Fibroblast of peridontal ligament (primary cell): ENCODE measurements around the gene HNRNPA2B1.
"Not testable (repeated sequence)": the region's sequence is repeated elsewhere in the genome, so short reads cannot be mapped to it uniquely, and the experiment has no call there.

Experiments used
- DNase-seq: peaks from one replicate; pipeline ENCODE4 v3.0.0-alpha.2; 2010; ENCODE audit errors: extremely low read depth

The HNRNPA2B1 gene

DNA sequence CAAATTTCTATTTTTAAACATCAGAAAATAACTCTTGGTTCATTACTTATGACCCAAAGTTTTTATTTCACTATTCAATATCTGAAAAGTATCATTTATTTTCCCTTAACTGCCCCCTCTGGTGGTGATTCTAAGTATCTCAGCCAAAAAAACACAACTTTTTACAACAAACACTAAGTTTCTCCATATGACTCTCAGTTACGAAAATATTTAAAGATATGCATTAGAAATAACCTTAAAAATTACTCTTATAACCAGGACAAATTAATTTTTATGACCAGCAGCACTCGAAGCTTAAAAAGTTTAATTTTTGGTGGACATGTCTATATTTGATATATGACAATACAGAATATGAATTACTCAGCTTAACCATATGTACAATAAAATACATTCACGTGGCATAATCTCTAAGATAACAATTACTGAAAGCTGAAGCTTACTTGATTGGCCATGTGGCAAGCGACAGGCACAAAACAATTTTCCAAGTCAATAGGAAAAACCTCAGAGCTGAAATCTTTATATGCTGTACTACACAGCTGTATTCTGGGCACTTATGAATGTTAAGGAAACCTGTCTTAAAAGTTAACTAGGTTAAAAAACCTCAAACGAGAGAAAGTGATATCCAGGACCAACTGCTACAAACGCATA lies 2.3 kb downstream of the HNRNPA2B1 start:
- DNase-seq = peak; percentile 65

DNA sequence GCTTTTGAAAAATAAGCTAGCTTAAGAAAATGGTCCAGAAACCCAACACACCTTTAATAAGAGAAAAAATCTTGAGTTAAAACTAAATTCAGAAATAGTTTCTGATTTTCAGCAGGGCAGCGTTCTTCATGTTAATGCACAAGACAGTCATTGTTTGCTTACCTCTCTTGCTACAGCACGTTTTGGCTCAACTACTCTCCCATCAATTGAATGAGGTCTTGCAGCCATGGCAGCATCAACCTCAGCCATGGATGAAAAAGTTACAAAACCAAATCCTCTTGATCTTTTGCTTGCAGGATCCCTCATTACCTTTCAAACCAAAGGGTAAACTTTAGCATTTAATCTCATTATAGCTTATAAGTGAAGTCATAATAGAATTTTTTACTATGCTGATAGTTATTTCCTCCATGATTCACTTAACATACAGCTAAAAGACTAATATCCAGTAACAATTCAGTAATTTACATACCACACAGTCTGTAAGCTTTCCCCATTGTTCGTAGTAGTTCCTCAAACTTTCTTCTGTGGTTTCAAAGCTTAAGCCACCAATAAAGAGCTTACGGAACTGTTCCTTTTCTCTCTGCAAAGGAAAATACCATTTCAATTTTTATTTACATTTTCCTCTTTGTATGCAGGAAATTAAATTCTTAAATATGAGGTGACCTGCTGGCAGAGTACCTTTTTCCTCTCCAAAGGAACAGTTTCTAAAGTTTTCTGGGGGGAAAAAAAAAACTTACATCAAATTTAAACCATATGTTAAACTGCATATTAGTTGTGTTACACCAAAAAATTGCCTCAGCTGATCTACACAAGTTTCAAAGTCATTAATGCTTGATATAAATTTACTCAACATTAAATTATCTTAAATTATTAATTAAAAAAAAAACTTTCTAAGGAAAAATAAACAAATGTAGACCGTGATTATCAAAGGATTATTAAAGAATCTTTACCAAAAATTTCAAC lies 3.1 kb downstream of the HNRNPA2B1 start:
- DNase-seq = no peak

DNA sequence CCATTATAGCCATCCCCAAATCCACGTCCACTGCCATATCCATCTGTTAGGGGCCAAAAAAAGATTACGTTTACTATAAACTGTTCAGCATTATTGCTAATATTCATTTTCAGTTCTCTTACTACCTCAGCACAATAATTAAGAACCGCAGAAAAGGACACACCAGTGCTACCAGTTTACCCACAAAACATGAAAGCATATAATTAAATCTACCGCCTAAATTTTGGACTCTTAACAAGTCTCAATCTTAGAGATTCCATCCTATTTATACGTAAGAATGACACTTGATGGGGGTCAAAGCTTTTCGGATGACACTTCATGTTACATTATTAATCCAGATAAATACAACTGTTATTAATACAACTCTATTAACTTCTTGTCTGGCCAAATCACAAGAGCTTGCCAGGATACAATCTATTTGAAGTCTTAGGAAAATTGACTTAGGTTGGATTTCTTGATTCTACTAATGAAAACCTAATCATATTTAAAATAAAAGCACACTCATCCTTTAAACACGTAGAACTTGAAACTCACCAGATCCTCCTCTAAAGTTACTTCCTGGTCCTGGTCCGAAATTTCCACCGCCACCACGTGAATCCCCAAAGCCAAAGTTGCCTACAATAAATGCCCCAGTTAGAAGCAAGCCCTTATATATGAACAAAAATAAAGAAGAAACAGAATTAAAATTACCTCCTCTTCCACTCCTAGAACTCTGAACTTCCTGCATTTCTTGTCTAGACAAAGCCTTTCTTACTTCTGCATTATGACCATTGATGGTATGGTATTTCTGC lies 4.5 kb downstream of the HNRNPA2B1 start:
- DNase-seq = no peak

DNA sequence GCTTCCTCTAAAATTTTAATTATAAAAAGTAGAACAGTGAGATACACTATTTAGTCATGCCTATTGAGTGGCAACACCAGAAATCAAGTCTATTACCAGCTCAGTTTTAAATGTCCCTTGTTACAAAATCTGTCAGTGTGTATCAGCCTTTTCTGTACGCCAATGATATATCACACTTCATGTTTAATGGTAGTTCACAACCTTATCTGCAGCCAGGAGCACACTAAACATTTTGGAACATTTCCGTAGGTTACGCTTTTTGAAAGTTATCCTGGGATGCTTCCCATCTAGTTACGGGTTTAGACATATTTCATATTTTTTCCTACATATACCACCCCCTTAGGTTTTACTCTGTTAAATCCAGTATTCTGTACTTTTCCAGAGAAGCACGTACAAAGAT lies 5.4 kb downstream of the HNRNPA2B1 start:
- DNase-seq = no peak

DNA sequence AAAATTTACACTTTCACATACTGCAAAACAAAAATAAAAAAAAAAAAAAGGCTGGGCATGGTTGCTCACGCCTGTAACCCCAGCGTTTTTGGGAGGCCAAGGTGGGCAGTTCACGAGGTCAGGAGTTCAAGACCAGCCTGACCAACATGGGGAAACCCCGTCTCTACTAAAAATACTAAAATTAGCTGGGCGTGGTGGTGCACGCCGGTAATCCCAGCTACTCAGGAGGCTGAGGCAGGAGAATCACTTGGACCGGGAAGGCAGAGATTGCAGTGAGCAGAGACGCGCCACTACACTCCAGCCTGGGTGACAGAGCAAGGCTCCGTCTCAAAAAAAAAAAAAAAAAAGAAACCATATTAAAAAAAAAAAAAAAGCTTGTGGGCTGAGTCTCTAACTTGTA lies 5.8 kb downstream of the HNRNPA2B1 start:
- DNase-seq = not testable (repeated sequence)

DNA sequence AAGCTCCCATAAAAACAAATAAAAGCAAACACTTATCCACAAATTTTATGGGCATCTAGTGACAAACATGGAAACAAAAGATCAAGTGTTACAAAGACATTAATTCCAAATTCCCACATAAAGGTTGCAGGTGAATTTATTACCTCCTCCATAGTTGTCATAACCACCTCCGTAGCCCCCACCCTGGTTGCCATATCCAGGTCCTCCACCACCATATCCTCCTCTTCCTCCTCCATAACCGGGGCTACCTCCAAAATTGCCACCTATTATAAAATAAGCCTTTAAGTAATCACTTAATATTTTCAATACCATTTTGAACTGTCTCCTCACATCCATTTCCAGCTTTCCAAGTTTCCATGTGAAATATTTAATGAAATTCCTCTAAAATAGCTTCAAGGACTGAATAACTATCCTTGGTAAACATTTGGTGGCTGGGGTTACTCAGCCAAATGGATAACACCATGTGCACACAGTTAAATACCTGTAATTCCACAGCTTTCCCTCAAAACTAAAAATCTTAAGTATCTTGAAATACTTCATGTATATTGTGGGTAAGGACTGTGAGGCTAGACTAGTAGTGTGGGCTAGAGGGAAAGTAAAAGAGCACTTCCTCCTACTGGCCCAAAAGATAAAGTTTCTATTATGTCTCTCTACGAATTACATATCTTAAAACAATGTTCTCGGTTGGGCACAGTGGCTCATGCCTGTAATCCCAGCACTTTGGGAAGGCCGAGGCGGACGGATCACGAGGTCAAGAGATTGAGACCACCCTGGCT lies 6.9 kb downstream of the HNRNPA2B1 start:
- DNase-seq = no peak

DNA sequence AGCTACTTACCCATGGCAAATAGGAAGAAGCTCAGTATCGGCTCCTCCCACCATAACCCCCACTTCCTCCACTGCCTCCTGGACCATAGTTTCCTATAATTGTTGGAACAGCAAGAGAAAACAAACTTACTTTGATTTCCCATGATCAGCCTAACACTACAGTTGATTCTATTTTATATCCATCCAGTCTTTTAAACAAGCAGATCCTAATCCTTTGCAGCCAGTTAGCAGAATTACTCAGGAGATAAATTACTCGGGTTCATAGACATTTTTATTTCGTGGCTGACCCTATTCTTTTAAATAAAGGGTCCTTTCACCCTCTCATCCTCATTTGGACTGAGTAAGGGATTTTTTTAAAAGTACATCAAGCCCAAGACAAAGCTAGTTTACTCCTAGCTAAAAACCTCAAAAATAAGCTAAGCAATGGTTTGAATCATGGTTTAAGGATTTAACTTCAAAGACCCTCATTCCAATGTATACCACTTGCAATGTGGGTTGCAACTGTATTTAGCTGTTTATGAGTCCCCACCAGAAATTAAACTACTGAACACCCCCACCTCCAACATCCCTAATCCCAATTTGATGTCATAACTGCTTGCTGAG lies 8.0 kb downstream of the HNRNPA2B1 start:
- no peak for DNase-seq

DNA sequence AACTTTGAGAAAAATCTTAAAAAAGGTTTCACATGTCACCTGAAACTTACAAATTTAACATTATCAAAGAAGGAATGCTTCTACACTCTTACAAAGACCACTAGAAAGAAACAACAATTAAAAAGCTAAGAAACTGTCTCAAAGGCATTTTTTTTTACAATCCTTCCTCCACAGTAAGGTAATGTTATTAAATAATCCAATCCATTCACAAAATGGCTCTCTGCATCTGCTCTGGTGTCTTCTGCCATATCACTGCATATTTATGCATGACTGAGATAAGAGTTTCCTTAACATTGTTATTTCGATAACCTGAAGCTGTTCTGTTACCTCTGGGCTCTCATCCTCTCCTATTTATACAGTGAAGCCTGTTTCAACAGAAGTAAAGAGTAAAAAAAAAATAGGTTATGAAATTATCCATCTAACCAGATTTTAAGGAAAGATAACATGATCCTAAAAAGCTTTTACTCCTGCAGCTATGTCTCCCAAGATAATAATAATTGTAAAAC lies 8.5 kb downstream of the HNRNPA2B1 start:
- DNase-seq = no peak

DNA sequence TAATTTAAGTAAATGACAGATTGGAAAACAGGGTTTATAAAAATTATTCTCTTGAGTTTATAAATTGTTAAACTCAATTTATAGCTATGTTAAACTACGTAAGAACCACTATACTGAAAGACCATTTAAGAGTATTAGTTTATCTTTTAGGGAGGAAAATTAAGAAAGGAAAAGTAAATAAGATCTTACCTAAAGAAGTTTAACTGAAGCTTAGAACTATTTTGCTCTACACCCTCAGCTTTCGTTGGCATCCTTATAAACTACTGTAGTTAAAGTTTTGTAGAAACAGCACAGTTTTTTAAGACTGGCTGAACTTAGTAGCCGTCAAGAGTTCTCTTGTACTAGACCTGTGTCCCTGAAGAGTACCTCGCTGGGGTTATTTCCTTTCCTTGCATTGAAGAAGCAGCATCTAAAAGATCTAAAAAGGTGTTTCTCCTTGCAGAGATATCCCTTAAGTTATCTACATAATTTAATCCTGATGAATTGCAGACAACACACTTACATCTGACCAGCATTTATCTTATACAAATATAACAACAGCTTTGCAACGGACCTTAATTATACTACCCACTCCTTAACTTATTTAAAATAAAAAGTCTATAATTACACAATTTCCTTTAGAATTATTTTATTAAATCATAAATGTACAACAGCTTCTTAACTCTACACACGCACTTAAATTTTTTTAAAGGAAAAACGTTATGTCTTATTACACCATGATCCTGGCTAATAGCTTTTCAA lies 9.1 kb downstream of the HNRNPA2B1 start:
- no peak for DNase-seq

DNA sequence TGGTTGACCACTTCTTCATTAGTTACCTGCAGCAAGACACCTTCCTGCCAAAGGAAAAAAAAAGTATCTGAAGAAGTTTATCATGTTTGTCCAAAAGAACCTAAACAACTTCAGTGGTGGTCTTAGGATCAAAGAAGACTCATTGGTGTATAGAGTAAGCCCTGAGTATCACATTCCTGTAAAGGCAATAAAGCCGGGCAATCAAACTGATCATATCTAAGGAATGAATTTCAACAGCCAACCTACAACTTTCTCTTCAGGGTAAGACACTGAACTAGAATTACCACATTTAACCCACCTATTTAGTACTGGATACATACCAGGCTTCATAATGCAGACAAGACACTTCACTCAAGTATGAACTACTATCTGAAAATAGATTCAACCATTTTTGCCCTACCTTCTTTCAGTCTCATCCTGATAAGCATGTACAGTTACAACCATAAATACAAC lies 10.1 kb downstream of the HNRNPA2B1 start:
- no peak for DNase-seq

DNA sequence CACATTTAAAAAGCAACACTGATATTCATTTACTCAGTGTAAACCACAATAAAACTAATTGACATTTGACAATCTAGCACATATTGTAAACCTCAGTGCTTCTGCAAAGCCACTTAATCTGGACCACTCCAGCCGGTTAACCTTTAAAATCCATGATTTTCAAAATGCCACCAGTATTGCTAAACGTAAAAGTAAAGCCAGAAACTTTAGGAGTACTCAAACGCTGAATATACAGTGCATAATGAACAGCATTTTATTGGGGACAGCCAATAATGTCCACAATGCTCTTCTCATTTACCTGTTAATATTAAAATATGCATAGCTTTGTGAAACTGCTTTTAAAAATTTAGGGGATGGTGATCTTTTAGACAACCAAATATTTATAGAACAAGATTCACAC lies 10.8 kb downstream of the HNRNPA2B1 start:
- no peak for DNase-seq

DNA sequence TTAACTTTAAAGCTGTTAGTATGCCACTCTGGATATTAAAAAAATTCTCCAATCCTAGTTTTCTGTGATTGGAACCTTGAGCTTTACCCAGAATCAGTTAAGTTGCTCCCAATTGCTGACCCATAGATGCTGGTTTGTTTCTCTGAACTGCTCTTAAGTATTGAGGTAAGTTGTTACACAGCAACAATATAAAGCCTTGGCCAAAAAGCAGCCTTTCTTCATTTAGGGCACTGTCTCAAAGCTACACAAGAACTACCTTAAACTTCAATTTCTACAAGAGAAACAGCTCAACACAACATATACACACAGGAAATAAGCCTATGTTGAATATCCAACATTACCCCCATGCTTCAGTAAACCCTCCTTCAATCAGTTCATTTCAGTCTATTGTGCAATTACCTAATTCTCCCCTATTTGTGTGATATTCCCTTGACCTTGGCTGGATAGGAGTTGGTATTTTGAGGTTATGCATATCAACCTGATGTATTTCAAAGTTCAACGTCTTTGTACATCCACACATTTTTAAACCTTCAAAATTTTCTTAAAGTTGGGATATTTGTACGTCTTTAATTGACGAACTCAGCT lies 11.5 kb downstream of the HNRNPA2B1 start:
- no peak for DNase-seq

DNA sequence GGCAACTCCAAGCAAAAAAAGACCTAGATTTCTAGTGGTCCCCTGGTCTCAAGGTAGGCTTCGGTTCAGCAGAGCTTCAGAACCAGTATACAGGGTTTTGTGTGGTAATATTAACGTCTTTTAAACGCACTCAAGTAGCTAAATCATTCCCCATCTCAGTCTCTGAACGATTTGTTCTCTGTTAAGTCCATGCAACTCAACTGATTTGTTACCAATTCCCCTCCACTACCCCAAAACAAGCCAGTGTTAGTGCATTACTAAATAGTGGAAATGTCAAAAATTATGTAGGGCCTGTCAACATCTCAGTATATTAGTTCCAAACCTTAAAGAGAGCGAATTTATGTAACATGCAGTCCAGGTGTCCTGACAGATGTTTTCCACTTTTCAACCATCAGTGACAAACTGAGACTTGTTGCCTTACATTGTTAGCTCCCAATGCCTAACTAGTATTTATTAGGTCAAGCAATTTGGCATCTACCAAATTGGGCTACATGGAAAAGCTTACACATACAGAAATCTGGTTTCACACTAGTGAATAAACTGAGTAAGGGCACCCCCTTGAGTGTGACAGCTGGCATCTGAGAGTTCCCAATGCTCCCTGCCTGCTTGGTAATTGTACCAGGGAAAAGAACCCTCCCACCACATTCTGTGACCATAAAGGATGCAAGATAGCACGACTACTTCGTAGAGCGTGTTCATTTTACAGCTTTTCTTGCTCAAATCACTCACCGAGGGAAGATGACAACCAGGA lies 12.2 kb downstream of the HNRNPA2B1 start:
- DNase-seq = no peak

DNA sequence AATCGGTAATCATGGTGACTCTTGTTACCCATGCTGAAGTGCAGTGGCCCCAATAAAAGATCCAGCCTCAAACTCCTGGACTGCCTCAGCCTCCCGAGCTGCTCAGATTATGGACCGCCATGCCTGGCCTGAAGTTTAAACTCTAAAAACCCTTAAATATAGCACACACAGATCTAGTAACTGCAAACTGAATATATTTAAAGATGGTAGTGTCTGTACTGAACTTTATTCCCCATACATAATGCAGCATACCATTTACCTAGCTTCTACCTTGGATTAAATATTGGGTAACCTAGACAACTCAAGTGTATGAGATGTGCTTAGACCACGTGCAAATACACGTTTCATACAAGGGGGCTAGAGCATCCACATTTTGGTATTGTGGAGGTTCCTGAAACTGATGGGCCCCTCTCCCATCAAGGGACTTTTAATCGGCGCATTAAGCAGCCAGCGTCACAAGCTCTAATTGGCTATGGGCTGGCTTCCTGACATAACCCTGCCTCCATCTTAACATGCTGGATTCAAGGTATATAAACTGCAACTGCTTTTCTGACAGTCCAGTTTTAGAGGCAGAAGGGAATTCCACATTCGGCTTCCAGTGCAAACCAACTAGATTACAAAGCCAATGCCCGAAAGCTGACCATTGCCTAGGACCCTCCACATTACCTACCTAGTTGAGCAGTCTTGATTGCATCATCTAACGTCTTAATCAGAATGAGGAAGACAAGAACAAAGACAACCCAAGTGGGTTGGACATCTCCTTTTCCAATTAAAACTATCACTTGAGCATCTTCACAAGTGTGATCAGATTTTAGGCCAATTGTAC lies 13.0 kb downstream of the HNRNPA2B1 start:
- no peak for DNase-seq

DNA sequence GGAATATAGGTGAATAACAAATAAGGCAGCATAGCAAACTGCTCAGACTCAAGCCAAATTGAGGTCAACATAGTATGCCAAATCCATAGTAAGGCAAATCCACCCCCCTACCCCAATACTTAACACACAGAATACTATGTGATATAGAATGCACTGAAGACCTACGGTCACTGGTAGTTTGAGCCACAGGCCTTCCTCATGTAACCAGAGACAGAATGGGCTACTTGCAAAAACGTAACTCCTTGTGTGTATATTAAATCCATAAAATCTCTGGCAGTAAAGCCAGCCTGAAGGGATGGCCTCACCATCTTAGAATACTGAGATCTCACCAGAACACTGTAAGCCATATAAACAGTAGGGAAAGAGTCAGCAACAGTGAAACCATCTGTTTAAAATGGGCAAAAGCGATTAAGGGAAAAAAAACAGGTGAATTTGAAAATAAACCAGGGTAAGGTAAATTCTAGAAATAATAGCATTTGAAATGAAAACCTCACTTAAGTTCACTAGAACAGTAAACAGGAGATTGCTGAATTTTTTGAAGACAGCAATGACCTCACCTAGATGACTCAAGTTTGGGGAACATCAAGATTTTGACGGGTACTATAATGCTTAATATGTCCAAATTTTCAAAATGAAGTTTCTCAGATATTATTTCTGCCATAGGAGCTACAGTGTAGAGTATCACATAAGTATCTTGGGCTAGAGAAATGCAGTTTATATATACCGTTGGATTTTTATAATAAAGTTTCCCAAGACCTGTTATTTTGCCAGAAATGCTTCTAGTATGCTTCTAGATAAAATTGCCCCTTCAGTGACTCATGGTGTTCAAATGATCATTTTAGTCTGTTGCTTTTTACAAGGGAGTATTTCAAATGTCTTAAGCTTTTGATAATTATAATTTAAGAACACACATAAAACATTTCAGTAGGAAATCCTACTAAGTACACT lies 13.9 kb downstream of the HNRNPA2B1 start:
- DNase-seq = no peak

DNA sequence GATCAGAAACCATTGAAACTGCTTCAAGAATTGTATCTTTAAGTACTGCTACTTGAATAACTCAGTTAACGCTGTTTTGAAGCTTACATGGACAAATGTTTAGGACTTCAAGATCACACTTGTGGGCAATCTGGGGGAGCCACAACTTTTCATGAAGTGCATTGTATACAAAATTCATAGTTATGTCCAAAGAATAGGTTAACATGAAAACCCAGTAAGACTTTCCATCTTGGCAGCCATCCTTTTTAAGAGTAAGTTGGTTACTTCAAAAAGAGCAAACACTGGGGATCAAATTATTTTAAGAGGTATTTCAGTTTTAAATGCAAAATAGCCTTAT lies 14.7 kb downstream of the HNRNPA2B1 start:
- DNase-seq = no peak
